ENCODE data around the gene FLT3. TPM values are rescaled to one million over a fixed set of nuclear protein-coding genes. Genes with fewer than 3 reads are reported as not detected.
"Not testable (repeated sequence)": the region's sequence is repeated elsewhere in the genome, so short reads cannot be mapped to it uniquely, and the experiment has no call there.

Gene FLT3
- polyA plus RNA-seq, 3 donors = 0.21 to 0.37 (median 0.22) TPM

DNA sequence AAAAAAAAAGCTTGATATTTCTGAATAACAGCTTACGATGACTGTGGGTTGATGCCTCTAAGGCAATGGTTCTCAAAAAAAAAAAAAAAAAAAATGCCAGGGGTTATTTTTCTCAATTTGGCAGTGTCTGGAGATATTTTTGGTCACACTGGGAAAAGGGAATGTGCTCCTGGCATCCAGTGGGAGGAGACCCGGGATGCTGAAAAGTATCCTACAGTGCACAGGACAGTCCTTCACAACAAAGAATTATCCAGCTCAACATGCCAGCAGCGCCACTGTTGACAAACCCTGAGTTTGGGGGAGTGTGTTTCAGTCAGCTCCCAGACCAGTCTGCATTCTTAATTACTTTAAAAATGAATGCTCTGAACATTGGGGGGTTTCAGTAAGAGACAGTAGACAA, 54.5 kb downstream of the FLT3 start:
- DNase-seq = no peak

DNA sequence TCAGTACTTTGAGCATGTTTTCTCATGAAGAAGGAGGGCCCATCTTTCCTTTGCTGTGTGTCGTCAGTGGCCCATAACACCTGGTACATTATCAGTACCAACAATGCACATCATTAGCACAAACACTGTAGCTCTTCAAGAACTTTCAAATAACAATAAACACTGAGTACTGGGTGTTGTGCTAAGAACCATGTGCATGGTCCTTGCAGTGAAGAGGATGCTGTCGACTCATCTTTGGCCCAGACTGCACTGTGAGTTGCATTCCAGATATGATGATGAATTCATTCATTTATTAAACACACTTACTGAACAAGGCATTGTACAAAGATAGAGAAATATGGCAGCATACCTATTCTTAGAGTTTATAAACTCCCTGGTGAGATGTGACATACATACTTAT, 55.8 kb downstream of the FLT3 start:
- no peak for DNase-seq

DNA sequence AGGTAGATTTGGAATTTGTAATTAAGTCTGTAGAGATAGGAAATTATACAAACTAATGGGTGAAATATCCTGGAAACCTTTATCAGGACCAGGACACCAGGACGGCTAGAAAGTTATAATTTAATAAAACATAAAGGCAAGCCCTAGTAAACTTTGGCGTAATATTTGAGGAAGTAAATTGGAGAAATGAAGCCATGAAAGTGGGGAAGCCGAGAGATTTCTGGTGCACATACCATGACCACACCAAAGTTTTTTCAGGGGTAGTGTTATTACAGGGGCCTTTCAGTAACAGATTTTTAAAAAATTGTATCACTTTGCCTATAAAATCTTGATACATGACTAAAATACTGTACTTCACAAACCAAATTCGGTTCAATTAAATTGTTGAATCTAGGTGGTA, 57.2 kb downstream of the FLT3 start:
- no peak for DNase-seq

DNA sequence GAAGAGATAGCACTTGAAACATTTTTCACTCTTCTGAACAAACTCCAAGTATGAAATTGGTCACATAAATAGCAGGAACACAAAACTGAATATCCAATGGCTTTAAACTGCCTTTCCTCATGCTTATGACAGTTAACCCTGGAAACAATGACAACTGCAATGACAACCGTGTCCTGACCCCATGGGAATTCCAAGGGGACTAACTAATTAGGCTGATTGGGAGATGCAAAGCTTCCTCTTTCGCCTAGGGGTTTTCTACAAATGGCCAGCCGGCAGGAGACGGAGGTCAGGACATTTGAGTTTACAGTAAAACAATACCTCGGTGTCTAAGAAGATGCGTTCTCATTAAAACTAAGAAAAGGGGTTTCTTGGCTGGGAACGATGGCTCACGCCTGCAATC, 58.9 kb downstream of the FLT3 start:
- DNase-seq = no peak

DNA sequence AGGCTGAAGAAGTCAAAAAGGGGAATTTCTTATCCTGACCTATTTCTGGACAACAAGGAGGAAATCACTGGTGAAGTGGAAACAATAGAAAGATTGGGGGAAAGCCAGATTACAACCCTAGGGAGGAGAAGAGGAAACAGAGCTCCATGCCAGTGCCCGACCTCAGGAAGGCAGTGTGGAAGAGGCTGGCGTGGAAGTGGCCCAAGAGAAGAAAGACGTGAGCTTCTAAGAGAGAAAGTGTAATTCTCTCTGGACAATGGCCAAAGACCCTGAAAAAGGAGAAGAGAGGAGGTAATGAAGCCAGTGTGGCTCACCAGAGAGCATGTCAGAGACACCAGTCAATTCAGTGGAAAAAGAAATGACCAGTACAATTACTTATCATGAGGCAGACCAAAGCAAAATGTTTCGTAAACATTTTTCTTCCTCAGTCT, 59.3 kb downstream of the FLT3 start:
- DNase-seq = no peak

DNA sequence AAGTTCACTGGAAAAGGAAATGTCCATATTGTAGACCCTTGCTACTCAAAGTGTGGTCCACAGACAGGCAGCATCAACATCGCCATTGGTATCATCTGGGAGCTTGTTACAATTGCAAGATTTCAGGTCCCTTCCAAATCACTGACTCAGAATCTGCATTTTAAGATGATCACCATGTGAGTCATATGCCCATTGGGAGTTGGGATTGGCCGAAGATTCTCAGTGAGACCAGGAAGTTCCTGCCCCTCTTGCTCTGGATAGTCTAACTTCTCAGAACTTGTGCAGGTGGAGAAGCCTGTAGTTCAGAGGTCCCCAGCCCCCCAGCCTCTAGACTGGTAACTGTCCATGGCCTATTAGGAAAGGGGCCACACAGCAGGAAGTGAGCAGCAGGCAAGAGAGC, 63.0 kb downstream of the FLT3 start:
- DNase-seq = no peak

DNA sequence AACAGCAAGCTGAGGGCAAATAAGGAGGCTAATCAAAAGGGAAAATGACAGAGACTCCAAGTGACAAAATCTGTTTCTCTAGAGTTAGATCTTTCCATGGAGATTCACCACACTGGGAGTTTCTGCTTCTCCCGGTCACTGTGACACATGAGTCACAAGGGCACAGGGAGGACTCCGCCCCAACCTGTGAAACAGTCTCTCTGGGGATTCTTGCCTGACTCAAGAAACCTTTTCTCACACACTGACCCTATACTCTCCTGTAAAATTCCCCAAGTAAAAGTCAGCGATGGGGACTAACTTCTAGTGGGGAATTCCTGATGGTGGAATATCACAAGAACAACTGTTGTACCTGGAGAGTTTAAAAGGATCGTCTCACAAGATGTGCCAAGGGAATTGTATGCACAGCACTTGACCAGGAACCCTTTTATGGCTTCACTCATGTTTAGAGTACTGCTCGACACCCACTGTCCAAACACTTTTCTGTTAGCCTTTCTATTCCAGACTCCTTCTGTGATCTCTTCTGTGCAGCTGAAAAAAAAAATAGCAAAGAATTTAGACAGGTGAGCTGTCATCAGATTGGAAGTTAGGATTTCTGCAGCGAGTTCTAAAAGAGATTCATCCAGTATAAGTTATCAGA, 65.1 kb downstream of the FLT3 start:
- no peak for DNase-seq

DNA sequence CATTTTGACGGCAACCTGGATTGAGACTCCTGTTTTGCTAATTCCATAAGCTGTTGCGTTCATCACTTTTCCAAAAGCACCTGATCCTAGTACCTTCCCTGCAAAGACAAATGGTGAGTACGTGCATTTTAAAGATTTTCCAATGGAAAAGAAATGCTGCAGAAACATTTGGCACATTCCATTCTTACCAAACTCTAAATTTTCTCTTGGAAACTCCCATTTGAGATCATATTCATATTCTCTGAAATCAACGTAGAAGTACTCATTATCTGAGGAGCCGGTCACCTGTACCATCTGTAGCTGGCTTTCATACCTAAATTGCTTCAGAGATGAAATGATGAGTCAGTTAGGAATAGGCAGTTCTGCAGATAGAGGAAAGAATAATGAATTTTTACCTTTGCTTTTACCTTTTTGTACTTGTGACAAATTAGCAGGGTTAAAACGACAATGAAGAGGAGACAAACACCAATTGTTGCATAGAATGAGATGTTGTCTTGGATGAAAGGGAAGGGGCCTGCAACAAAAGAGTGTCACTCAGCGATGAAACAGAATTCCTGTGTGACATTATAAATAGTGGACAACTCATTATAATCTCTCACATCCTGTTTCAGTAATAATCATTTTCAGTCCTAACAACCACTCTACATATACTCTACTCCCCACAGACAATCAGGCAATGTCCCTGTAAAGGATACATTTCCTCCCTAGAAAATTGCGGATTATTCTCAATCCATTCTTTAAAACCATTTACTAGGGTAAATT, 66.3 kb downstream of the FLT3 start:
- DNase-seq = no peak

DNA sequence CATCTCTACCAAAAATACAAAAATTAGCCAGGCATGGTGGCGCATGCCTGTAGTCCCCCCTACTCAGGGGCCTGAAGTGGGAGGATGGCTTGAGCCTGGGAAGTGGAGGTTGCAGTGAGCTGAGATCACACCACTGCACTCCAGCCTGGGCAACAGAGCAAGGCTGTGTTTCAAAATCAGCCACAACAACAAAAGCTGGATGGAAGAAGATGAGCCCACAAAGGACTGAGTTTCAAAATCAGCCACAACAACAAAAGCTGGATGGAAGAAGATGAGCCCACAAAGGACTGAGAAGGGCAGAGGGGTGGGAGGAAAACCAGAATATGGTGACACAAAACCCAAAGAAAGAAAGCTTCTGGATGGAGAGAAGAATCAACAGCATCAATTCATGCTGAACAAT, 67.9 kb downstream of the FLT3 start:
- not testable (repeated sequence) for DNase-seq

DNA sequence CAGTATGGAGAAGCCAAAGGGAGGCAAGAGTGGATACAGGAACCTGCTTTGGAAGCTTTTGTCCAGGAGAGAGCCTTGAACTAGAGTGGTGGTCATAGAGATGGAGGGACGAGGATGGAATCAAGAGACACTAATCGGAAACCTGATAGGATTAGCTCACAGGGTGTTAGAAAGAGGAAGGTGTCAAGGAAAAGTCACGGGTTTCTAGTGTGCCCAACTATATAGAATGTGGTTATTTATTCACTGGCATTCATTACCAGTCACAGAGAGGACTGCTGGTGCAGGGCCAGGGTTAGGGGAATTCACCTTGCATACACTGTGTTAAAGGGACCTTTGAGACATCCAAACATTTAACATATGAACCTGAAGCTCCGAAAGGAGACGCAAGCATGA, 68.5 kb downstream of the FLT3 start:
- no peak for DNase-seq

DNA sequence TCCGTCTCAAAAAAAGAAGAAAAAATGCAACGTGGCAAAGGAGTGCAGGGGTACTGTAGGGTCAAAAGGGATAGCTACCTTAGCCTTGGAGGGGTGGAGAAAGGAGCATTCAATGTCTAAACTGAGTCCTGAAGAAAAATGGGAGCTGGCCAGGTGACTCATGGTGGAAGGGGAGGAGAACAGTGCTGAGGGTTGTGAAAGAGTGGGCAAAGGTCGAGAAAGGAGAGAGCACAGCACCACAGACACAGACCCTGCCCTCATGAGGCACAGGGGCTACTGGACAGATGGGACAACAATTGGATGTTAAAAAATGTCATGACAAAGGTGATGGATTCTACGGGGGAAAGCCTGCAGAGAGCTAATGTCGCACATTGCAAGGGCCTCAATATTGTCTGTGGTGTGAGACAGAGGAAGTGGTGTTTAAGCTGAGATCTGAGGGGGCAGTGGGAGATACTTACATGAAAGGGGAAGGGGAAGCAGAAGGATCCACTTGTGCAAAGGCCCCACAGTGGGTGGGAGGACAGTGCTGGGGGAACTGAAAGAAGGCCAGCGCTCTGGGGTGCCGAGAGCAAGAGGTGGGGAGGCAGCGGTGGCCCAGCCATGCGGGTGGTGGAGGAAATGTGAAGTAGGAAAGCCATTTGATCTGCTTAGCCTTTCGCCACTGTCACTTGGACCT, 69.0 kb downstream of the FLT3 start:
- no peak for DNase-seq

DNA sequence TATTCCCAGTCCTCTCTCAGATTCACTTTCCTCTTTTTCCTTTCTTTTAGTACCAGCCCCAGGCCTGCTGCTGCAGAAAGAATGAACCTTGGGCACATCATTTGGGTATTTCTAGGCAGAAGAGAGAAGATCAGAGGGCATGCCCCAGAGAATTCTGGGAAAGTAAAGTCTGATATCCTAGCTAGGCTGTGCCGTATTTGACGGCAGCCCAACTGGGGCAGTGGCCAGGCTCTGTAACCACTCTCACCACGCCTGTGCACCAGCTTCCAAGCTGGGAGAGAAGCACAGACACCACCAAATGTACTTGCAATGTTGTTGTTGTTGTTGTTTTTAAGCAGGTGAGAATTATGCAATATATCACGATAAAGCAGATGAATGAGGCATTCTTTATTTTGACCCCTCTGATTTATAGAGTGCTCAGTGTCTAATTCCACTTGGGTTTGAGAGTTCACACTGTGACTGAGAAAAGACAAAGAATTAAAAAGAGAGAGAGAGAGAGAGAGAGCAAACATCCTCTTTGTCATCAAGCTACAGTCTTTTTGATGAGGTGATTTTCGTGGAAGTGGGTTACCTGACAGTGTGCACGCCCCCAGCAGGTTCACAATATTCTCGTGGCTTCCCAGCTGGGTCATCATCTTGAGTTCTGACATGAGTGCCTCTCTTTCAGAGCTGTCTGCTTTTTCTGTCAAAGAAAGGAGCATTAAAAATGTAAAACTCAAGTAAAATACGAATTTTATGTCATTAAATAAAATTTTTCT, 72.6 kb downstream of the FLT3 start:
- DNase-seq = no peak

DNA sequence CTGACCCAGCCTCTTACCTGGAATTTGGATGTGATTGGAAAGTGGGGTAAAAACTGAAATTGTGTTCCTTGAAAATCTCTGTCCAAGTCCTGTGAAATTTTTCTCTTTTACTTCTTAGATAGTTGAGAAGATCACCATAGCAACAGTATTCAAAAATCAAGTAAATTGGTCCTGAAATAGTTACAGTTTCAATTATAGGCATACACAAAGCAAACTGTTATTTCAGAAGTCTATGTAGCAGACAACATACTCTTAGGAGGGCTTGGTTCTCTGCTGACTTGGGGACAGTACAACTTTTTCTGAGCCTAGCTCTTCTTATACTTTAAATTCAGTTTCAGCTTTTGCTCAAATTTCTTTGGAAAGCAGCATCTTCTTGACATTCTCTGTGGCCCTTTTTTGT, 73.3 kb downstream of the FLT3 start:
- no peak for DNase-seq

DNA sequence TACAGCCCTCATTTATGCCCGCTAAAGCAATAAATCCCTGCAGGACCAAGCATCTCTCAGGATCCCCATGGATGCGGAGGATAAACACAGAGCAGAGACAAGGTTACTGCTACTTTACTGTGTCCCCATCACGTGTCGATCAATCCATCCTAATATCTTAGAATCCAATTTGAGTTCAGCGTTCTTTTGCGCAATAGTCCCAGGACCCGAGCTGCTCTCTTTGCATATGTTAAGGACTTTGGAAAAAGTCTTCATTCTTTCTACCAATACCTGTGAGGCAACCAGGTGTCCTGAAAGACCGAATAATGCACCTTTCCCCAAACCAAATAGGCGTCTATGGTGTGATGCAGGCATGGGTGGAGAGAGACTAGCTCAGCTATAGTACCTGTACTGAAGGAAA, 73.9 kb downstream of the FLT3 start:
- no peak for DNase-seq

DNA sequence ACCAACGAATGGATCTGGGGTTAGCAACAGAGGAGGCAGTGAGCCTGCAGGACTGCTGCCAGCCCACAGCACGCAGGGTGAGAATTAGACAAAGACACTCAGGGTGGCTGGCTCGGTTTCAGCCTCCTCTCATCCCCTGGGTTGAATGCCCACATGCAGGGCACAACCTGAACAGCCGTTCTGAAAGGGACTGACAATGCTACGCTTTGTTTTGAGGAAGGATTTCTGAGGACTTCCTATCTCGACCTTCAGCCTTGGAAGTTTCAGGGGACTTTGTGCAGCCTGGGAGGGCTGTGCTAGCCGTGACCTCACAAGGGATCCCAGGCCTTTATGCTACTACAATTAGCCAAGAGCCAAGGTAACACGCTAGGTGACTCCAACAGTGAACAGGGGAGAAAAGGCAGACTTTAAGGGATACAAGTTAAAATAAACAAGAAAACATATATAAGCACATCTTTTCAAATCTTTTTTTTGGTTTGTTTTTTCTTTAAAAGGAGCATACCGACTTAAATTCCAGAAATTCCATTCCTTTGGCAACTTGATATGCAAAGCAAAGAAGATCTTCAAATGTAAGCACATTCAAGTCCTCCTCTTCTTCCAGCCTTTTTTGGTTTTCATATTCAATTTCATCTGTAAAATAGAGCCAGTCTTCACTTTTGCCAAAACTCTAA, 77.4 kb downstream of the FLT3 start:
- DNase-seq = no peak

DNA sequence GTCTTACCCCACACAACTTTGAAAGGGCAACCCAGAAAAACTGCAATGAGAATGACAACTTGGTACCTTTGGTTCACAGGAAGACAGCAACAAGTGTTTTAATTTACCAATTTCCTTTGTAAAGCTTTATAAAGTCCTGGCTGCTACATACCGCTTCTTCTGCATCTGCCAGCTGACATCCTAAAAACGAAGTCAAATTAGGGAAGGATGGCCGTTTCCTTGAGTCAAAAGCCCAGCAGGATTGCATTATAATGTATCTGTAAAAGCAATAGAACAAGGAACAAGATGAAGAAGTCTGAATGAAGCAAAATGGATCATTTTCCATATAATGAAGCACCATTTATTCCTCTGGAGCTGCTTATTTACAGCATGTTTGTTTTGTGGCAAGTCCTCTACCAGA, 86.1 kb downstream of the FLT3 start:
- no peak for DNase-seq

DNA sequence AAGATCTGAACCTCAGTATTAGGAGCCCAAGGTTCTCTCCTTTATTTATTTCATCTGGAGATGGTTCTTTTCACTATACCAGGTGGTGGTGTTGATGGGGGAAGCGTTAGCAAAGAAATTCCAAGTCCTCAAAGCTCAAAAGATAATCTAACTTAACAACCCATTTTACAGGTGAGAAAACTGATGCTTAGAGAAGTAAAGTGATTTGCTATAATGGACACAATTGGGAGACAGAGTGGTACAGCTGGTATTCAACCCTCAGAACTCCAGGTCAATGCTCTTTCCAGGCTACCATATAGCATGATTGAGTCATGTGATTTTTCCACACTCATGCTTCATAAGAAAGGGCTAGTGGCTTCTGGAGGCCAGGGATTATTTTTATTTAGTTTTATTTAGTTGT, 86.9 kb downstream of the FLT3 start:
- DNase-seq = no peak

DNA sequence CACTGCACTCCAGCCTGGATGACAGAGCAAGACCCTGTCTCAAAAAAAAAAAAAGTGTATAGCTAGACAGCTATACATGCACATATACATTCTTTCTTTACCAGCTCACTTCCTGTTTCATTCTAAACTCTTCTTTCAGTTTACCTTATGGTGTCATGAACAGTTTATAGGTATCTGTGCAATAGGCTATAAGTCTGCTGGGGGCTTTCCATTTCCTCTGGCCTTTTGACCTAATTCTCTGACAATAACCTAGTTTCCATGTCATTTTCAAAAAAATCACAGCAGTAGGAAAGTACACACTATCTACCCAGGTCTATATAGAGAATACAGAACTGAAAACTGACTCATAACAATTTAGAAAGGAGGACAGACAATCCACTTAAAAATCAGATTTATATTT, 87.5 kb downstream of the FLT3 start:
- no peak for DNase-seq

DNA sequence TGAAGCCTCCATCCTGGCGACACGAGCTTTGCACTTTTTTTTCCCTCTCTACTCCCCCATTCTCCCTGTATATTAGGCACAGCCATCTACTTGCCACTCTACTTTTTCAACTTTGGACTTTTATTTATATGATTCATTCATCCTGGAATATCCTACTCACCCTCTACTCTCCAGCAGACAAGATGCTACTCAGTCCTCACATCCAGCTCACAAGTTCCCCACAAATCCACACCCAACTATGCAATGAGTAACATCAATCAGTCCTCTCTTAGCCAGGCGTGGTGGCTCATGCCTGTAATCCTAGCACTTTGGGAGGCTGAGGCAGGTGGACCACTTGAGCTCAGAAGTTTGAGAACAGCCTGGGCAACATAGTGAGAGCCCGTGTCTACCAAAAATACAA, 88.0 kb downstream of the FLT3 start:
- DNase-seq = no peak

DNA sequence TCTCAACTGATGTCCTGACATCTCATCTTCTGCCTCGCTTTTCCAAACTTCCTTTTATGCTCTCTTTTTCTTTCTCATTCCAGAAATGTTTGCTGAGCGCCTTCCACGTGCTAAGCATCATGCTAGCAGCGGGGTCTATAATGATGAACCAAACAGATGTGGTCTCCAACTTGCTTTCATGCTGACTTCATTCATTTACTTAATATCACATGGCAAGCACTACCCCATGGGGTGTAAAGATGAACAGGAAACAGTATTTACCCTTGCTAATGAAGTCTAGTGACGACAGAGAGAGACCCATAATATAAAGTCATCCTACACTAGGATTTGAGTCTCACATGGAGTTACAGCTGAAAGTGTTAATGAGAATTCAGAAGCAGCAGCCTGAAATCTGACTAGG, 90.3 kb downstream of the FLT3 start:
- DNase-seq = no peak

DNA sequence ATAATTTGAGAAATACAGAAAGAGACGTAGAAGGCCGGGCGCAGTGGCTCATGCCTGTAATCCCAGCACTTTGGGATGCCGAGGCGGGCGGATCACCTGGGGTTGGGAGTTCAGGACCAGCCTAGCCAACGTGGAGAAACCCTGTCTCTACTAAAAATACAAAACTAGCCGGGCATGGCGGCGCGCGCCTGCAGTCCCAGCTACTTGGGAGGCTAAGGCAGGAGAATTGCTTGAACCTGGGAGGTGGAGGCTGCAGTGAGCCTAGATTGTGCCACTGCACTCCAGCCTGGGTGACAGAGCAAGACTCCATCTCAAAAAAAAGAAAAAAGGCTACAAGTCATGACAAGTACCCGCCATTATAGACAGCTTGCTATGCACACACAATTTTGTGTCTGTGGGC, 95.4 kb downstream of the FLT3 start:
- not testable (repeated sequence) for DNase-seq
